ENCODE results near the gene PSMD10. TPM values are rescaled to one million over a fixed set of nuclear protein-coding genes. Genes with fewer than 3 reads are reported as not detected.

PSMD10 gene, protein sequence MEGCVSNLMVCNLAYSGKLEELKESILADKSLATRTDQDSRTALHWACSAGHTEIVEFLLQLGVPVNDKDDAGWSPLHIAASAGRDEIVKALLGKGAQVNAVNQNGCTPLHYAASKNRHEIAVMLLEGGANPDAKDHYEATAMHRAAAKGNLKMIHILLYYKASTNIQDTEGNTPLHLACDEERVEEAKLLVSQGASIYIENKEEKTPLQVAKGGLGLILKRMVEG
- 42.4 TPM for total RNA-seq

DNA sequence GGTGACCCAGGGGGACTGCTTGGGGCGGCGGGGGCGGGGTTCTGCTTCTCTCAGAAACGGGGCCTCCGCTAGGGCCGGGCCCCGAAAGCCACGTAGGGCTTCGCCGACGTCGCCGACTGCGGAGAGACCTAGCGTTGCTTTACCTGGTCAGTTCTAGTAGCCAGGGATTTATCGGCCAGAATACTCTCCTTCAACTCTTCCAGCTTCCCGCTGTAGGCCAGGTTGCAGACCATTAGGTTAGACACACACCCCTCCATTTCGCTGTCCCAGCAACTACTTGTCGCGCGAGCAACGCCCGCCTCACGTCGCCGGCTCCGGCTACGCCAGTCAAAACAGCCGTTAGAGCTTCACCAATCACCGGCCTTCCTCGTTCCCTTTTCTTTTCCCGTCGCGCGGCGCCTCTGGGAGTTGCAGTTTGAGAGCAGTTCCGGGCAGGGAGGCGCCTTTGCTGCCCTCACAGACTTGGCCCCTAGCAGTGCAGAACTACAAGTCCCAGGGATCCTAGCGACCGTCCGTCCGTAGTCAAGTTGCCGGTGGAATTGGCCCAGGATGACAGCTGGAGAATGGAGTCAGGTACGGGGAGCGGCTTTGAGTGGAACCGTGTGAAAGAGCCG, at the start of gene PSMD10, which contains the start of gene ATG4A:
PSMD10 (minus strand) TSS at position 279 of the 614 bp plus-strand sequence; CDS start at position 257, 22 bp downstream.
ATG4A (plus strand) TSS at position 515 of the 614 bp plus-strand sequence; CDS start at position 564, 49 bp downstream.

DNA sequence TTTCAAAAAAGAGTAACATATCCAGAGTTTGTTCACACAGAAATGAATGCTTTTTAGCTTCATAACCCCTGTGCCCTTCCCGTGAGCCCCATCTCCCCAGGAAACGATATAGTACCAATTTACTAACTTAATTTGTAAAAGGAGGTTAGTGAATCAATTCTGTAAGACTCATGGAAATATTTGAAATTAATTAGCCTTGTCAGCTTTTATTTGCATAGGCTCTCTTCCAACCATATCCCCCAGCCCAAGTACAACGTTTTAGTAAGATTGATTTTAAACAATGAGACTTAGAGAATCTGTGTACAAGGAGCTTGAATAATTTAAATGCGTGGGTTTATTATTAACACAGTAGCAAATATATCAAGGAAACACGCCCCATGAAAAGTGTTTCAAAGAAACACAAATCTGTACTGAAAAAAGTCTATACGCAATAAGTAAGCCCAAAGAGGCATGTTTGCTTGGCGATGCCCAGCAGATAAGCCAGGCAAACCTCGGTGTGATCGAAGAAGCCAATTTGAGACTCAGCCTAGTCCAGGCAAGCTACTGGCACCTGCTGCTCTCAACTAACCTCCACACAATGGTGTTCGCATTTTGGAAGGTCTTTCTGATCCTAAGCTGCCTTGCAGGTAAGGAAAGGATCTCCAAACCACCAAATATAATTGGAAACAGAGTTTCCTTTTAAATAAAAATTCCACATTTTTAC, 46.6 kb downstream of the PSMD10 start, which contains the start of gene VSIG1:
VSIG1 (plus strand) TSS at position 512 of the 703 bp plus-strand sequence; CDS start at position 578, 66 bp downstream.

Other genes with a start within 250 kb of the PSMD10 start
- gene TEX13B, start 109.2 kb downstream of the PSMD10 start, total RNA-seq, result not detected
- 0.64 TPM for gene VSIG1, start 46.5 kb downstream of the PSMD10 start, total RNA-seq
- gene ATG4A, start 236 bp upstream of the PSMD10 start, total RNA-seq, result 12.3 TPM

Measured in metanephros (tissue), 1 donor.